Tibial nerve (tissue), 4 donors: ENCODE data around the gene PTPRK.

Experiments
- EP300 ChIP-seq, 2 donors: sonication (generic); formaldehyde crosslinking; IDR thresholded peaks; one replicate each; pipeline ENCODE4 v1.6.1; 2017; ENCODE audit warnings: antibody characterized with exemption in 2 of 2, mild to moderate bottlenecking in 1 of 2
- TF ChIP-seq, protein P1 (sequence below), 5 experiments: fragments of 200-600 bp in 3 of 5; fragments of 450-650 bp in 2 of 5; sonication (generic) in 3 of 5; IDR thresholded peaks; one replicate each; pipeline ENCODE4 v1.5.1; 2016 to 2019; ENCODE audit warnings: antibody characterized with exemption in 5 of 5, mild to moderate bottlenecking in 3 of 5, moderate library complexity in 2 of 5

DNA sequence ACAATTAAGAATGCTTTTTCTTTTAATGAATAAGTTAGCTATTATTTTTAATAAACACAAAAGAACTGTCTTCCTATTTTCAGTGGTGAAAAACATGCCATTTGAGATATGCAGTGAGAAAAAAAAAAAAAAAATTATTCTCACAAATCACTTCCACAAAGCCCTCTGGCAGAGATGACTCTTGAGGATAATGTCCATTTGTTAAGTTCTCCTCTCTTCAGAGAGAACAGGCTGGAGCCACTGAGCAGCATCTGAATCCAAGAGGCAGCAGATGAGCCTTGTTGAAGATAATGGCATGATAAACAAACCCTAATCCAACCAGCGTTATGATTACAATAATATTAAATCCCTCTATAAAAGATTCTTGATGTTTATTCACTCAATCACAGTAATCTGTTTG, 105.0 kb downstream of the PTPRK start:
- no peak for TF ChIP-seq EP300 (IDR thresholded peaks at IDR 0.05)
- TF ChIP-seq, protein P1, sequence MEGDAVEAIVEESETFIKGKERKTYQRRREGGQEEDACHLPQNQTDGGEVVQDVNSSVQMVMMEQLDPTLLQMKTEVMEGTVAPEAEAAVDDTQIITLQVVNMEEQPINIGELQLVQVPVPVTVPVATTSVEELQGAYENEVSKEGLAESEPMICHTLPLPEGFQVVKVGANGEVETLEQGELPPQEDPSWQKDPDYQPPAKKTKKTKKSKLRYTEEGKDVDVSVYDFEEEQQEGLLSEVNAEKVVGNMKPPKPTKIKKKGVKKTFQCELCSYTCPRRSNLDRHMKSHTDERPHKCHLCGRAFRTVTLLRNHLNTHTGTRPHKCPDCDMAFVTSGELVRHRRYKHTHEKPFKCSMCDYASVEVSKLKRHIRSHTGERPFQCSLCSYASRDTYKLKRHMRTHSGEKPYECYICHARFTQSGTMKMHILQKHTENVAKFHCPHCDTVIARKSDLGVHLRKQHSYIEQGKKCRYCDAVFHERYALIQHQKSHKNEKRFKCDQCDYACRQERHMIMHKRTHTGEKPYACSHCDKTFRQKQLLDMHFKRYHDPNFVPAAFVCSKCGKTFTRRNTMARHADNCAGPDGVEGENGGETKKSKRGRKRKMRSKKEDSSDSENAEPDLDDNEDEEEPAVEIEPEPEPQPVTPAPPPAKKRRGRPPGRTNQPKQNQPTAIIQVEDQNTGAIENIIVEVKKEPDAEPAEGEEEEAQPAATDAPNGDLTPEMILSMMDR (IDR thresholded peaks at IDR 0.05) = no peak
